PC-9 (cell line): ENCODE data around the gene C5orf58. TPM values are rescaled to one million over a fixed set of nuclear protein-coding genes. Genes with fewer than 3 reads are reported as not detected.

Source experiments
- BruUV-seq: library from RNA; stranded (reverse); fragments of 400-500 nt; replicated peaks from 2 replicates; lab custom pipeline; 2021; lab: Mats Ljungman, UMichigan
- CTCF ChIA-PET: fragments of 300-600 bp; sonication (Branson Sonifier 250); formaldehyde crosslinking; loops from one replicate; lab custom pipeline; 2022; ENCODE audit warnings: antibody characterized with exemption; lab: Charles Lee
- POLR2A ChIA-PET: fragments of 300-600 bp; sonication (Branson Sonifier 250); formaldehyde crosslinking; loops from one replicate; lab custom pipeline; 2022; ENCODE audit warnings: antibody characterized with exemption; ENCODE audit not compliant: unreplicated experiment; lab: Charles Lee
- DNase-seq, 2 experiments: peaks; one replicate each; pipeline versions ENCODE4 v3.0.0 to v3.0.0-alpha.2; 2015 to 2022; ENCODE audit warnings: mixed read lengths in 1 of 2
- H2AFZ ChIP-seq: fragments of 200-600 bp; sonication (generic); 2 replicates; pipeline ENCODE4 v1.8.1; 2017; ENCODE audit warnings: antibody characterized with exemption
- H3F3A ChIP-seq: fragments of 200-600 bp; sonication (generic); 2 replicates; pipeline ENCODE4 v1.8.1; 2017; ENCODE audit warnings: antibody characterized with exemption, mild to moderate bottlenecking, low read depth; ENCODE audit not compliant: insufficient read depth
- H3K27ac ChIP-seq: fragments of 200-600 bp; sonication (generic); 2 replicates; pipeline ENCODE4 v1.6.1; 2016; ENCODE audit warnings: mixed run types
- H3K27me3 ChIP-seq: fragments of 200-600 bp; sonication (generic); 2 replicates; pipeline ENCODE4 v1.6.1; 2016; ENCODE audit warnings: low read depth, mixed run types; ENCODE audit not compliant: insufficient read depth
- H3K36me3 ChIP-seq: fragments of 200-600 bp; sonication (generic); 2 replicates; pipeline ENCODE4 v1.6.1; 2016; ENCODE audit warnings: low read depth, mixed run types
- H3K4me1 ChIP-seq: fragments of 200-600 bp; sonication (generic); replicated peaks from 2 replicates; pipeline ENCODE4 v1.6.1; 2016; ENCODE audit warnings: mixed run types; ENCODE audit not compliant: insufficient read depth
- H3K4me2 ChIP-seq: fragments of 200-600 bp; sonication (generic); 2 replicates; pipeline ENCODE4 v1.6.1; 2017; ENCODE audit warnings: mixed run types
- H3K4me3 ChIP-seq: fragments of 200-600 bp; sonication (generic); 2 replicates; pipeline ENCODE4 v1.6.1; 2016; ENCODE audit warnings: mixed run types
- H3K79me2 ChIP-seq: fragments of 200-600 bp; sonication (generic); 2 replicates; pipeline ENCODE4 v1.6.1; 2017; ENCODE audit warnings: low read depth, mixed run types
- H3K9me2 ChIP-seq: fragments of 200-600 bp; sonication (generic); 2 replicates; pipeline ENCODE4 v1.8.1; 2017; ENCODE audit warnings: mild to moderate bottlenecking; ENCODE audit not compliant: insufficient read depth
- H3K9me3 ChIP-seq: fragments of 200-600 bp; sonication (generic); 2 replicates; pipeline ENCODE4 v1.8.1; 2016; ENCODE audit warnings: low read depth; ENCODE audit not compliant: insufficient read depth
- H4K20me1 ChIP-seq: fragments of 200-600 bp; sonication (generic); 2 replicates; pipeline ENCODE4 v1.8.1; 2017; ENCODE audit not compliant: insufficient read depth
- EZH2 ChIP-seq: fragments of 200-600 bp; sonication (generic); IDR thresholded peaks from 2 replicates; pipeline ENCODE4 v1.8.0; 2017; ENCODE audit warnings: antibody characterized with exemption, low read depth
- intact Hi-C: fragments of 100-400 bp; cut with micrococcal nuclease; formaldehyde crosslinking; loops from one replicate; pipeline ENCODE4 v1.10.0; 2022; ENCODE audit not compliant: unreplicated experiment
- total RNA-seq: library from RNA; stranded (reverse); gene quantifications from 2 replicates; pipeline ENCODE4 v1.2.3, GENCODE V29; 2021
- TF ChIP-seq, protein P1 (sequence below): fragments of 200-600 bp; sonication (generic); conservative IDR thresholded peaks from 2 replicates; pipeline ENCODE4 v1.6.1; 2017; ENCODE audit warnings: mixed run types, antibody characterized with exemption, mild to moderate bottlenecking, moderate library complexity

Gene C5orf58
- total RNA-seq, 1 experiment from 2014 or later, result not detected

DNA sequence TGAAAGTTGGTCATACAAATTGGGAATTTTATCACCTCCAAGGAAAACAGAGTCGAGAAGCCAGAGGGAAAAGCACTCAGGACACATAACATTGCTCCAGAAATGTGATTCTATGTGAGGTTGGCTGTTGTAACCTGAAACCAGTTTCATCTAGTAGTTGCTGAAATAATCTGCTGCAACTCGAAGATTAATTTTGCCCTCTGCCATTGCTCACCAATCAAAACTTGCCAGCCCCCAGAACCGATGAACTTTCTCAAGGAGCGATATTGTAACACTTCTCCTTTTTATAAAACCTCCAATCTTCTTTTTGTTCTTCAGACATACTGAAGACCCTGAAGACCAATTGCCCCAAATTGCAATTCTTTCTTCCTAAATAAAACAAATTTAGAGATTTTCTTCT is 31.1 kb downstream of the C5orf58 start:
- no peaks in the 10 kb centered on the region for H4K20me1 ChIP-seq
- BruUV-seq, result no TSS peak
- H3K27ac ChIP-seq, result no peak overlapping the region
- H3K9me3 ChIP-seq, result no peaks in the 10 kb centered on the region
- no peaks in the 10 kb centered on the region for H3K79me2 ChIP-seq
- no peaks in the 10 kb centered on the region for H3K4me1 ChIP-seq
- no peak overlapping the region for H3K4me3 ChIP-seq
- CTCF ChIA-PET, result no interaction called here
- H3K9me2 ChIP-seq, result no peaks in the 10 kb centered on the region
- POLR2A ChIA-PET, result no interaction called here
- TF ChIP-seq, protein P1, sequence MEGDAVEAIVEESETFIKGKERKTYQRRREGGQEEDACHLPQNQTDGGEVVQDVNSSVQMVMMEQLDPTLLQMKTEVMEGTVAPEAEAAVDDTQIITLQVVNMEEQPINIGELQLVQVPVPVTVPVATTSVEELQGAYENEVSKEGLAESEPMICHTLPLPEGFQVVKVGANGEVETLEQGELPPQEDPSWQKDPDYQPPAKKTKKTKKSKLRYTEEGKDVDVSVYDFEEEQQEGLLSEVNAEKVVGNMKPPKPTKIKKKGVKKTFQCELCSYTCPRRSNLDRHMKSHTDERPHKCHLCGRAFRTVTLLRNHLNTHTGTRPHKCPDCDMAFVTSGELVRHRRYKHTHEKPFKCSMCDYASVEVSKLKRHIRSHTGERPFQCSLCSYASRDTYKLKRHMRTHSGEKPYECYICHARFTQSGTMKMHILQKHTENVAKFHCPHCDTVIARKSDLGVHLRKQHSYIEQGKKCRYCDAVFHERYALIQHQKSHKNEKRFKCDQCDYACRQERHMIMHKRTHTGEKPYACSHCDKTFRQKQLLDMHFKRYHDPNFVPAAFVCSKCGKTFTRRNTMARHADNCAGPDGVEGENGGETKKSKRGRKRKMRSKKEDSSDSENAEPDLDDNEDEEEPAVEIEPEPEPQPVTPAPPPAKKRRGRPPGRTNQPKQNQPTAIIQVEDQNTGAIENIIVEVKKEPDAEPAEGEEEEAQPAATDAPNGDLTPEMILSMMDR, result no peak
- TF ChIP-seq EZH2, result no peak
- H3K4me2 ChIP-seq, result no peak overlapping the region
- H3K27me3 ChIP-seq, result peaks cover 32% of the 10 kb centered on the region; the same call in 1 of the 2 replicates
- no peaks in the 10 kb centered on the region for H3K36me3 ChIP-seq
- H3F3A ChIP-seq, result no peaks in the 10 kb centered on the region
- intact Hi-C loops, result no loop called here
- no peak for DNase-seq
- H2AFZ ChIP-seq, result no peak overlapping the region

DNA sequence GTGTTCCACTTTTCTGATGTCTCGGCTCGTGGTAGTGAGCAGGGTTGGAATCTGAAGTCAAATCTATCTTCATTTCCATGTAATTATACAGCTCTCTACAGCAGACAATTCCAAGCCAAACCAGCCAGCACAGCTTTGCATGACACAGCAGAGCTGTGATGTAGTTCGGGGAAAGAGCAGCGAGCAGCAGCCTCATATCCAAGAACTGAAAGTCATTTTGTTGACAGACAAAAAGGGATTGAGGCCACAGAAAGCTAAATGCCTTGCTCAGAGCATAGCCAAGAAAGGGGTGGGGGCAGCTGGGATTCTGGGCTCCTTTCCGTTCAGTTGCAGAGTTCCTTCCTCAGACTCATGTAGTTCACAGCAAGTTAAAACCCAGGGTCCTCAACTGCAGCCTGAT is 32.7 kb downstream of the C5orf58 start:
- no peaks in the 10 kb centered on the region for H4K20me1 ChIP-seq
- CTCF ChIA-PET, result interaction anchor here (0.7 kb wide), 1 partner anchor 58 kb away, joined by 3 read pairs; no protein-coding TSS in a partner anchor
- no TSS peak for BruUV-seq
- H3K9me3 ChIP-seq, result no peaks in the 10 kb centered on the region
- H3F3A ChIP-seq, result no peaks in the 10 kb centered on the region
- H3K4me3 ChIP-seq, result no peak overlapping the region
- no peak for DNase-seq
- H3K4me1 ChIP-seq, result no peaks in the 10 kb centered on the region
- POLR2A ChIA-PET, result no interaction called here
- H3K27me3 ChIP-seq, result peaks cover 27% of the 10 kb centered on the region; the same call in 1 of the 2 replicates
- intact Hi-C loops, result loop anchor here (5.0 kb wide), 2 partner anchors 157 to 163 kb away; no protein-coding TSS in a partner anchor
- no peak overlapping the region for H2AFZ ChIP-seq
- H3K9me2 ChIP-seq, result no peaks in the 10 kb centered on the region
- no peak overlapping the region for H3K27ac ChIP-seq
- TF ChIP-seq, protein P1, result no peak
- no peak for TF ChIP-seq EZH2
- H3K4me2 ChIP-seq, result no peak overlapping the region
- no peaks in the 10 kb centered on the region for H3K36me3 ChIP-seq
- no peaks in the 10 kb centered on the region for H3K79me2 ChIP-seq

DNA sequence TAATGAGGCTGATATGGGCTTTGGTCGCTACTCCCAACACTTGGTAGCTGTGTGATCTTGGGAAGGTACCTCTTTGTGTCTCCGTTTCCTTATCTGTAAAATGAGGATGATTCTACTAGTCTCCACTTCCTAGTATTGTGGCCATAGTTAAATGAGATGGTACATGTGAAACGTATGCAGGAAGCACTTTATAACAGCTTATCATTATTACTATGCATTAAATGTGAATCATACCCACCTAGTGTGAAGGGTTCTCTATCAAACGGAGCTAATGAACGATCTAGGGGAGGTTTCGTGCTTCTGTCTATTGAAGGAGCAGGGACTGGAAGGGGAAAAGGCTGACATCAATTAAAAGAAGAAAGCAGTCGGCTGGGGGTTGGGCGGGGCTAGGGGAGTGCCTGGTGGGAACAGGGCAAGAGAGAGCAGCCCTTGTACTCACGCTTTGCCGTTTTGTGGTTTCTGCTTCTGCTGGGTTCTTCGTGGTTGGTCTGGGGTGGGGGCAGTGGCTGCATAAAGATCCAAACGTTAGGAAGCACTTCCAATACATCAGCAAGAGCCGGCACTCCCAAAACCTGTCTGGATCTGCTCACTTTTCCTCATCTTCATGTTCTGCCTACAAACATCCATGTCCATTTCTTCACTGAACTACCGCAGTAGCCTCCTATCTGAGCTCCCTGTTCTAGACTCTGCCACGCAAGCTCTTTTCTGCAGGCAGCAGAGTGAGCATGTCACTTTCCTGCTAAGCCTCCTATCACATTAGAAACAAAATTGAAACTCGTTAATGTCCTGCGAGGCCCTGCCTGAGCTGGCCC is 34.0 kb downstream of the C5orf58 start:
- H3K4me3 ChIP-seq, result no peak overlapping the region
- TF ChIP-seq EZH2, result no peak
- intact Hi-C loops, result loop anchor here (5.0 kb wide), 2 partner anchors 156 to 164 kb away; no protein-coding TSS in a partner anchor
- H3K27me3 ChIP-seq, result peaks cover 24% of the 10 kb centered on the region; the same call in 1 of the 2 replicates
- no peaks in the 10 kb centered on the region for H3K36me3 ChIP-seq
- no peaks in the 10 kb centered on the region for H3K9me3 ChIP-seq
- no peaks in the 10 kb centered on the region for H3K9me2 ChIP-seq
- no peak overlapping the region for H2AFZ ChIP-seq
- CTCF ChIA-PET, result interaction anchor here (0.5 kb wide), 1 partner anchor 268 kb away, joined by 6 read pairs; no protein-coding TSS in a partner anchor
- H3K4me1 ChIP-seq, result no peaks in the 10 kb centered on the region
- DNase-seq, result no peak
- no peak overlapping the region for H3K27ac ChIP-seq
- H3F3A ChIP-seq, result no peaks in the 10 kb centered on the region
- H3K4me2 ChIP-seq, result no peak overlapping the region
- BruUV-seq, result no TSS peak
- POLR2A ChIA-PET, result no interaction called here
- H4K20me1 ChIP-seq, result no peaks in the 10 kb centered on the region
- H3K79me2 ChIP-seq, result no peaks in the 10 kb centered on the region
